NCI-H2227 (cell line): ENCODE measurements around the gene GGPS1.
"Not testable (repeated sequence)": the region's sequence is repeated elsewhere in the genome, so short reads cannot be mapped to it uniquely, and the experiment has no call there.

Experiments used
- DNase-seq: peaks from one replicate; lab custom pipeline; 2025; ENCODE audit not compliant: unreplicated experiment; lab: John Stamatoyannopoulos, UW

The GGPS1 gene

DNA sequence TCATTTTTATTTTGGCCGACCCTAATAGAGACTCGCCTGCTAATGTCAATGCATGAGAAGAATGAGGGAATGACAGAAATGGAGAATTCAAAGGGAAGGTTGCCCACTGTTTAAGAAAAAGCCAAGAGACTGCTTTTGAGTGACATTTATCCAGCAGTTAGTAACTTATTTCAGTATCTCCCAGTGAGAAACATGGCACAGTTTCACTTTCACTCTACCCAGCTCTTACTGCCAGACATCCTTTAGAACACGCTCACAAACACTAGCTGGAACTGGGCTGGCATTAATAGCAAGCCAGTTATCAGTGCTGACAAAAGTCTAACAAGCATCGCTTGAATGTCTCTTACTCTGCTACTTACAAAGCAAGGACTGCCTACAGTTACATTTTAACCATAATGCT lies 8.5 kb downstream of the GGPS1 start:
- no peak for DNase-seq

DNA sequence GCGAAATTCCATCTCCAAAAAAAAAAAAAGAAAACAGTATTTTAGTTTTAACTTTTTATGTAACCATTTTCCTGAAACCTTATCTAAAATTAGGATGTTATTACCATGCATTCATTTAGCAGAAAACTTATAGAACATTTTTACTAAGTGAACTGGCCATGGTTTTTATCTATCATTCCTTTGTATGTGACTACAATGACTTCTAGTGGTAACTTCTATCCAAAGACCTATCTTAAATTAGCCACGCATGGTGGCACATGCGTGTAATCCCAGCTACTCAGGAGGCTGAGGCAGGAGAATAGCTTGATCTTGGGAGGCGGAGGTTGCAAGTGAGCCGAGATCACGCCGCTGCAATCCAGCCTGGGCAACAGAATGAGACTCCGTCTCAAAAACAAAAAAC lies 11.4 kb downstream of the GGPS1 start:
- no peak for DNase-seq

DNA sequence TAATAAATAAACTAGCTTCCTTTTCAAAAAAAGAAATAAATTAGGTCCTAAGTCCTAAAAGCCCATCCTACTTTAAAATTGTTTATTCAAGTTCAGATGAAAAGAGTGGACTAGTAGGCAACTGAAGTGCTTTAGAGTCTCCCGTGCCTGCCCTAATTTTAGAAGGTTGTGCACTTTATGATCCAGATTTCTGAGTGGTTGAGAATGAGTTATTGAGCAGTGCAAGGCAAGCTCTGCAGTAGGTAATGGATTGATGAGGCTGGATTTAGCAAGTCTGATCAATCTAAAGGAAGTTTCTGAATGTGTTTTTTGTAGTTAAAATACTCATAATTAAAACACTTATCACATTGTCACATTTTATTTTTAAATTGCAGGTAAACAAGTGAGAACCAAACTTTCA lies 13.0 kb downstream of the GGPS1 start:
- DNase-seq: no peak

DNA sequence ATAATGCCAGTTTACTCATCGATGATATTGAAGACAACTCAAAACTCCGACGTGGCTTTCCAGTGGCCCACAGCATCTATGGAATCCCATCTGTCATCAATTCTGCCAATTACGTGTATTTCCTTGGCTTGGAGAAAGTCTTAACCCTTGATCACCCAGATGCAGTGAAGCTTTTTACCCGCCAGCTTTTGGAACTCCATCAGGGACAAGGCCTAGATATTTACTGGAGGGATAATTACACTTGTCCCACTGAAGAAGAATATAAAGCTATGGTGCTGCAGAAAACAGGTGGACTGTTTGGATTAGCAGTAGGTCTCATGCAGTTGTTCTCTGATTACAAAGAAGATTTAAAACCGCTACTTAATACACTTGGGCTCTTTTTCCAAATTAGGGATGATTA lies 13.7 kb downstream of the GGPS1 start:
- no peak for DNase-seq

DNA sequence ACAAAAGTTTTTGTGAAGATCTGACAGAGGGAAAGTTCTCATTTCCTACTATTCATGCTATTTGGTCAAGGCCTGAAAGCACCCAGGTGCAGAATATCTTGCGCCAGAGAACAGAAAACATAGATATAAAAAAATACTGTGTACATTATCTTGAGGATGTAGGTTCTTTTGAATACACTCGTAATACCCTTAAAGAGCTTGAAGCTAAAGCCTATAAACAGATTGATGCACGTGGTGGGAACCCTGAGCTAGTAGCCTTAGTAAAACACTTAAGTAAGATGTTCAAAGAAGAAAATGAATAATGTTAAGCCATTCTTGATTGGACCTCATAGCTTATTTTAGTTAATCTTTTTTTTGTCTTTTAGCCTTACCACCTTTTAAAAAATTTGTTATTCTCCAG lies 14.1 kb downstream of the GGPS1 start:
- DNase-seq: no peak

DNA sequence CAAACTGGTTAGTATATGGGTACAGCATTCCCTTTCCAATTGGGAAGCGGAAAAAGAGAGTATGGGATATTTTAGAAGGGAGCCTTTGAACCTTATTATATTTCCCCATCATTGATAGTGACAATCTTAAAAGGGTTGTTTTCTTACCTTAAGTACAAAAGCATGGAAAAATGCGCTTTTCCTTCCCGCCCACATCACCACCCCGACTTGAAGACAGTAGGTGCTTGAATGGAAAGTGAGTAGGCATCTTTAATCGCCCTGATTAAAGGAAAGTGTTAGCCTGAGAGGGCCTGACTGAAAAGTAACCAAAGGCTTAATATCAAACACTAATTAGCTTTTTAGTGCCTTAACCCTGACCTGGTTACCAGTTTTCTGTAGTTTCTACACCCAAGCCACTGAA lies 15.4 kb downstream of the GGPS1 start:
- no peak for DNase-seq

DNA sequence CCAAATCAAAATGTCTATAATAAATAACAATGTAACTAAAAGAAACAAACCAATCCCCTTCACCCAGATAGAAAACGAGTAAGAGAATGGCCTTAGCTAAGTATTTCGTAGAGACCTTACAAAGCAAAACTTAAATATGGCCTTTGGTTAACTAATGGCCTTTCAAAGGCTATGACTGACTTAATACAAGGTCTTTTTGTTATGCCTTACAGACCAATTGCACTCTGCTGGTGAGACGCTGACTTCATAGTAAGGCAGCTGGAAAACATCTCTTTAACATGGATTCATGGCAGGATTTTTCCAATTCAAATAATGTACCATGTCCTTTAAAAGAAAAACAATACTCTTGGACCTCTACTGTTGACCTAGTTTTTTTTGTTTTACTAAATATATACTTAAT lies 23.1 kb downstream of the GGPS1 start:
- DNase-seq: peak; percentile 32

DNA sequence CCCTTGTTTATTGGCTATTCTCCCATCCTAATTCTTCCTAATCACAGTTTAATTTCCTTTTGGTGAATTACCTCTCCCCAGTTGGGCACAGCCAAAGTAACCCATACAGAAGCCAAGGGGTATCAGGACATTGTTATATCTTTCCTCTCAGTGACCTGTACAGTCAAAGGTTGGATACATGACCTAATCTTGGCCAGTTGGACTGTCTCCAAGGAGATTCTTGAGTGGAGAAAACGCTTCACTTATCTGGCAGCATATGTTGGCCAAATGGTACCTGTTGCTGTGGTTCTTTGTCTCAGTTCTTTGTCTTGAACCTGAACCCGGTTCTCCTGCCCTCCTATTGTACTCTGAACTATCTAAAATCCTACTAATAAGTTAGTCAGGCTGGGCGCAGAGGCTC lies 23.5 kb downstream of the GGPS1 start:
- DNase-seq: no peak

DNA sequence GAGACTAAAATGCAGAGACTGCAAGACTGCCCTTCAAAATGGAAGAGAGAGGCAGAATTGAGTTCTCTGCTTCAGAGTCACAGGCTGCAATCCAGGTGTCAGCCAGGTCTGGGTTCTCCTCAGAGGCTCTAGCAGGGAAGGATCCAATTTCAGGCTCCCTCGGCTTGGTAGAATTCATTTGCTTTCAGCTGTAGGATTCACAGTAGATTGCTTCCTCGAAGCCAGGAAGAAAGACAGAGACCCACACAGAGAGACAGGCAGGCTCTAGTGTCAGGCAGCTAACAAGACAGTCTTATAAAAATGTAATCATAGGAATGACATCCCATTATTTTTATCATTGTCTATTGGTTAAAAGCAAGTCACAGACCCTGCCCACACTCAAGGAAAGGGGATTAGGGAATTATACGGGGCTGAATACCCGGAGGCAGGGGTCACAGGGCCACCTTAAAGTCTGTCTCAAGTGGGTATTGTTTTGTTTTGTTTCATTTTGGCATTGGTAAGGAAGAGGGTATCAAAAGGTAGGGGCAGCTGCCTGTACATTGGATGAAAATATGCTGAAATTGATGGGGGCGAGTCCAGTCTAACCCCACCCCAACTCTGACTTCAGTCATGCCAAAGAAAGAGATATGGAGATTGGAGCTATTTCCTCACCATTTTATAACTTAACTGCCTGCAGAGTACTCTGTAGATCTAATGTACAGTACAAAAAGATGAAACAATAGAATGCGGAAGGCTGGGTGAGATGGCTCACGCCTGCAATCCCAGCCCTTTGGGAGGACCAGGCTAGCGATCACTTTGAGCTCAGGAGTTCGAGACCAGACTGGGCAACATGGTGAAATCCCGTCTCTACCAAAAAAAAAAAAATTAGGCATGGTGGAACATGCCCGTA lies 29.4 kb downstream of the GGPS1 start:
- DNase-seq: peak; percentile 41

DNA sequence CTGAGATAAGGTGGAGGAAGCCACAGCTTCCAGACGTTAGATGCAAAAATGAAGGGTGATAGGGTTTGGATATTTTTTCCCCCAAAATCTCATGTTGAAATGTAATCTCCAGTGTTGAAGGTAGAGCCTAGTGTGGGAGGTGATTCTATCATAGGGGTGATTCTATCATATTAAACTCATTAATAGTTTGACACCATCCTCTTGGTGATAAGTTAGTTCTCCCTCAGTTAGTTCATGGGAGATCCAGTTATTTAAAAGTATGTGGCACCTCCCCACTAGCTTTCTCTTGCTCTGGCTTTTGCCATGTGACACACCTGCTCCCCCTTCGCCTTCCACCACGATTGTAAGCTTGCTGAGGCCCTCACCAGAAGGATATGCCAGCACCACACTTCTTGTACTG lies 30.5 kb downstream of the GGPS1 start:
- DNase-seq: no peak

DNA sequence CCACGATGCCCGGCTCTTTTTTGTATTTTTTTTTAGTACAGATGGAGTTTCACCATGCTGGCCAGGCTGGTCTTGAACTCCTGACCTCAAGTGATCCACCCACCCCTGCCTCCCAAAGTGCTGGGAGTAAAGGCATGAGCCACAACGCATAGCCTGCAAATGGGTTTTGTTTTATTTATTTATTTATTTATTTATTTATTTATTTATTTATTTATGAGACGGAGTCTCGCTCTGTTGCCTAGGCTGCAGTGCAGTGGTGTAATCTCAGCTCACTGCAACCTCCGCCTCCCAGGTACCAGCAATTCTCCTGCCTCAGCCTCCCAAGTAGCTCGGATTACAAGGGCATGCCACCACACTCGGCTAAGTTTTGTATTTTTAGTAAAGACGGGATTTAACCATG lies 35.8 kb downstream of the GGPS1 start:
- not testable (repeated sequence) for DNase-seq

DNA sequence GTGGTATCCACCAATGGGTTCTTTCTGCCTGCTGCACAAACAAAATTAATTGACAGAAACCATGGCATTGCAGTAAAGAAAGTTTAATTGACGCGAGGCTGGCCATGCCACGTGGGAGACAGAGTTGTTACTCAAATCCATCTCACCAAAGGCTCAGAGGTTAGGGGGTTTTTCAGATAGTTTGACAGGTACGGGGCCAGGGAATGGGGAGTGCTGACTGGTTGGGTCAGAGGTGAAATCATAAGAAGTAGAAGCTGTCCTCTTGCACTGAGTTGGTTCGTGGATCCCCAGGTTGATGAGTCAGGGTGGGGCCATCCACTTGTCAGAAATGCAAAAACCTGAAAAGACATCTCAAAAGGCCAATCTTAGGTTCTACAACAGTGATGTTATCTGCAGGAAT lies 37.9 kb downstream of the GGPS1 start:
- no peak for DNase-seq

DNA sequence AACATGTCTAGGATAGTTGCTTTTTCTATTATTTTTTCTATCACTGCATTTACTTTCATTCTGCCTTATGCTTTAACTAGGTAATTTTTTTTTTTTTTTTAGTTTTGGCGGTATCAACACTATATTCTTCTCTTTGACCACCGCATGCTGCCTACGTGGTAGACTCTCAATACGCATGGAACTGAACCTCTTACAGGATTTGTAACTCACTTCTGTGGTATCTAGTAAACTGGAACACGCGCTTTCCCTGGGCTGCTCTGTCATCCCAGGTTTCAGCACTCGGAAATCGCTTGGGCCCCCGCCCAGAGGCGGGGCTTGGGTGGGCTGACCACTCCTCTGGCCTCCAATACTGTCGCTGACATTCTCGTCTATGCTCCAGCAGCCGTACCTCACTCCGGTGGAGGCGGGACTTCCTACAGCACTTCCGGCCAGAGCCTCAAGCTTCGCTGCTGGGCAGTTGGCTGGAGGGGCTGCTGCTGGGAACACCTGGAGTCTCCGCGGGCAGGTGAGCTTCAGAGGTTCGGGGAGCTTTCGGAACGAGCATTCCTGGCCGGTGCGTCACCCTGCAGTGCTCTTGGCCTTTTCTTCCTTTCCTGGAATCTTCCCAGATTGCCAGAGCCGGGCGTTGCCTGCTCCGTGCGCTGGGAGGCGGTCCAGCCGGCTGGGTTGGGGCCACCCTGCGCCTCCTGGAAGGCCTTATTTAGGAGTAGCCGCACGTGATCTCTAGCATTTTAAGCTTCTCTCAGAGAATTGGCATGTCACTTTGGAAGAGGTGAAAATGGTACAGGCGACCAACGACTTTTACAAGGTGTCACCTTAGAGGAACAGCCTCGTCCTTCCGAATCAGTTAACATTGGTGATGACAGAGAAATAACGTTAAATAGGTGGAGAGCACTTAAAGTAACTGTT lies 38.9 kb downstream of the GGPS1 start, which contains the start of gene TBCE:
Gene TBCE, plus strand, starts transcription at position 428 of the 909 bp plus-strand sequence. CDS start 12,623 bp downstream, outside the sequence.
- peak; percentile 98 for DNase-seq

DNA sequence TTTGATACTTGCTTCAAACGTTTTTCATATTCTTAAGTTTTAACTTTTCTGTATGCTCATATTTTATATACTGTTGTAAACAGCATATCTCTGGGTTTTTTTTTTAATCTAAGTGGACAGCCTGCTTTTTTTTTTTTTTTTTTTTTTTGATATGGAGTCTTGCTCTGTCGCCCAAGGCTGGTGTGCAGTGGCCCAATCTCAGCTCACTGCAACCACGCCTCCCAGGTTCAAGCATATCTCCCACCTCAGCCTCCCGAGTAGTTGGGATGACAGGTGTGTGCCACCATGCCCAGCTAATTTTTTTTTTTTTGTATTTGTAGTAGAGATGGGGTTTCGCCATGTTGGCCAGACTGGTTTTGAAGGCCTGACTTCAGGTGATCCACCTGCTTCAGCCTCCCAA lies 40.1 kb downstream of the GGPS1 start:
- DNase-seq: no peak

DNA sequence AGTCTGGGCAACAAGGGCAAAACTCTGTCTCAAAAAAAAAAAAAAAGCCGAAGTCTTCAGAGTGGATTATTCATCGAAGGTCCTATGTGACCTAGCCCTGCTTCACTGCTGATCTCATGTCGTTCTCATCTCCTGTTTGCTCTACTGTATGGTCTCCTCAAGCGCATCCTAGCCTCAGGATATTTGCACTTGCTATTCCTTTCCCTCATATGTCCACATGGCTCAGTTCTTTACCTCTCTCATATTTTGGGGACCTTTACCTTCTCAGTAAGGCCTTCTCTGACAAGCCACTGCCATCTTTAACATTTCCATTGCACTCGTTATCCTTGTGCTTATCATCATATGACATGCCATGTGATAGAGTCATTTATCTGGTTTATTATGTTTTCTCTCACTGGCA lies 41.4 kb downstream of the GGPS1 start:
- no peak for DNase-seq

DNA sequence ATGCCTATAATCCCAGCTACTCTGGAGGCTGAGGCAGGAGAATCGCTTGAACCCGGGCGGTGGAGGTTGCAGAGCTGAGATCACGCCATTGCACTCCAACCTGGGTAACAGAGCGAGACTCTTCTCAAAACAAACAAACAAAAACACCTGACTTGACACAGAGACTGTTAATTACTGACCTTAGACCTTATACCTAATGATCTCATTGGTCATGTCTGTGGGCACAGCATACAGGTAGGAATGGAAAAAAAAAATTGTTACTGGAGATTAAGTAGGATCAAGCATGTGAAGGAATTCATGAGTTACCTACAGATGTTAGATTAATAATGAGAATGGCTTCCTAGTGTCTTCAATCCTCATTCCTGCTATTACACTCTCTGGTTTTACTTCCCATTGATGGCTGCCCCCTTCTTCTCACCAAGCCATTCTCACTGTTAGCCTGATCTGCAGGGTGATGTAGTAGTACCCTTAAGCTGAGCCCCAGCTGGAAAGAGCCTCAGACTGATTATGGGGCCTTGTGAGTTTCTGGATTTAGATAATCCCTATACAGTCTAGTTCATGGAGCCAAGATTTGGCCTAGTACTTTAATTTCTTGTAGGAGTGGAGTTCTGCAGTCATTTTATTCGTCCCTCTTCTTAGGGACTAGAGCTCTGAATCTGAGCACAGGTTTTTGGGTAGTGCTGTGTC lies 47.7 kb downstream of the GGPS1 start:
- DNase-seq: no peak

DNA sequence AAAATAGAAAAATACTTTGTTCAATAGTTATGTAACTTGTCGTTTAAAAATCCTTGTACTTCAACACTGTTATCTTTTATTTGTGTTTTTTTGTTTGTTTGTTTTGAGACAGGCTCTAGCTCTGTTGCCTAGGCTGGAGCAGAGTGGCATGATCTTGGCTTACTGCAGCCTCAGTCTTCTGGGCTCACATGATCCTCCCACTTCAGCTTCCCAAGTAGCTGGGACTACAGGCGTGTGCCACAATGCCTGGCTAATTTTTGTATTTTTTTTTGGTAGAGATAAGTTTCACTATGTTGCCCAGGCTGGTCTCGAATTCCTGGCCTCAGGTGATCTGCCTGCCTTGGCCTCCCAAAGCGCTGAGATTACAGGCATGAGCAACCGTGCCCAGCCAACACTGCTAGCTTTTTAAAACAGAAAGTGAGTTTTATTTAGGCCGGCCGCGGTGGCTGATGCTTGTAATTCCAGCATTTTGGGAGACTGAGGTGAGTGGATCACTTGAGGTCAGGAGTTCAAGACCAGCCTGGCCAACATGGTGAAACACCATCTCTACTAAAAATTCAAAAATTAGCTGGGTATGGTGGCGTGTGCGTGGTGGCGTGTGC lies 49.9 kb downstream of the GGPS1 start:
- not testable (repeated sequence) for DNase-seq

DNA sequence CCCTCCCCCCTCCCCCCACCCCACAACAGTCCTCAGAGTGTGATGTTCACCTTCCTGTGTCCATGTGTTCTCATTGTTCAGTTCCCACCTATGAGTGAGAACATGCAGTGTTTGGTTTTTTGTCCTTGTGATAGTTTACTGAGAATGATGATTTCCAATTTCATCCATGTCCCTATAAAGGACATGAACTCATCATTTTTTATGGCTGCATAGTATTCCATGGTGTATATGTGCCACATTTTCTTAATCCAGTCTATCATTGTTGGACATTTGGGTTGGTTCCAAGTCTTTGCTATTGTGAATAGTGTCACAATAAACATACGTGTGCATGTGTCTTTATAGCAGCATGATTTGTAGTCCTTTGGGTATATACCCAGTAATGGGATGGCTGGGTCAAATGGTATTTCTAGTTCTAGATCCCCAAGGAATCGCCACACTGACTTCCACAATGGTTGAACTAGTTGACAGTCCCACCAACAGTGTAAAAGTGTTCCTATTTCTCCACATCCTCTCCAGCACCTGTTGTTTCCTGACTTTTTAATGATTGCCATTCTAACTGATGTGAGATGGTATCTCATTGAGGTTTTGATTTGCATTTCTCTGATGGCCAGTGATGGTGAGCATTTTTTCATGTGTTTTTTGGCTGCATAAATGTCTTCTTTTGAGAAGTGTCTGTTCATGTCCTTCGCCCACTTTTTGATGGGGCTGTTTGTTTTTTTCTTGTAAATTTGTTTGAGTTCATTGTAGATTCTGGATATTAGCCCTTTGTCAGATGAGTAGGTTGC lies 53.8 kb downstream of the GGPS1 start:
- DNase-seq: not testable (repeated sequence)

DNA sequence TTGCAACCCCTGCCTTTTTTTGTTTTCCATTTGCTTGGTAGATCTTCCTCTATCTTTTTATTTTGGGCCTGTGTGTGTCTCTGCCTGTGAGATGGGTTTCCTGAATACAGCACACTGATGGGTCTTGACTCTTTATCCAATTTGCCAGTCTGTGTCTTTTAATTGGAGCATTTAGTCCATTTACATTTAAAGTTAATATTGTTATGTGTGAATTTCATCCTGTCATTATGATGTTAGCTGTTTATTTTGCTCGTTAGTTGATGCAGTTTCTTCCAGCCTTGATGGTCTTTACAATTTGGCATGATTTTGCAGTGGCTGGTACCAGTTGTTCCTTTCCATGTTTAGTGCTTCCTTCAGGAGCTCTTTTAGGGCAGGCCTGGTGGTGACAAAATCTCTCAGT lies 57.3 kb downstream of the GGPS1 start:
- not testable (repeated sequence) for DNase-seq

DNA sequence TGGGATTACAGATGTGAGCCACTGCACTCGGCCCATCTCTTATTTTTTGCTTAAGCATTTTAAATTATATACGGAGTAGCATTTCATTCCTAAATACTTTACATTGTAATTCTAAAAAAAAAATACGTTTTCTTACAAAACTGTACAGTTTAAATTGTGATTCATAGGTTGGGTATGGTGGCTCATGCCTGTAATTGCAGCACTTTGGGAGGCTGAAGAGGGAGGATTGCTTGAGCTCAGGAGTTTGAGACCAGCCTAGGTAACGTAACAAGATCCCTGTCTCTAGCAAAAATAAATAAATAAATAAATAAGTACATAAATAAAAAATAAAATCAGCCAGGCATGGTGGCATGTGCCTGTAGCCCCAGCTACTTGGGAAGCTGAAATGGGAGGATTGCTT lies 63.5 kb downstream of the GGPS1 start:
- no peak for DNase-seq
